Body of pancreas (tissue), 4 donors: ENCODE results near the gene PARS2.

ENCODE experiments used
- POLR2A ChIP-seq, 3 donors: fragments of 450-650 bp; IDR thresholded peaks; one replicate each; pipeline ENCODE4 v1.6.1; 2016; ENCODE audit warnings: antibody characterized with exemption in 3 of 3, mild to moderate bottlenecking in 2 of 3
- TF ChIP-seq, protein P1 (sequence below), 7 experiments: fragments of 450-650 bp in 4 of 7; fragments of 200-600 bp in 3 of 7; sonication (generic) in 3 of 7; IDR thresholded peaks; one replicate each; pipeline ENCODE4 v1.5.1; 2016 to 2019; ENCODE audit warnings: antibody characterized with exemption in 7 of 7

DNA sequence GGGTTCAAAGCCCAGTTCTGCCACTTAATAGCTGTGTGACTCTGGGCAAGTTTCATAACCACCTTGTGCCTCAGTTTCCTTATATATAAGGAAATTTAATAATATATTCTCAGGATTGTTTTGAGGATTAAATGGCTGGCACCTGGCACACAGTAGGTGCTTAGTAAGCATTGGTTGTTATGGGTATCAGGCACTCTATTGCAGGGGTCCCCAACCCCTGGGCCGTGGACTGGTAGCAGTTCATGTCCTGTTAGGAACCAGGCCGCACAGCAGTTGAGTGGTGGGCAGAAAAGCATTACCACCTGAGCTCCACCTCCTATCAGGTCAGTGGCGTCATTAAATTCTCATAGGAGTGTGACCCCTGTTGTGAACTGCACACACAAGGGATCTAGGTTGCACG, 18.5 kb downstream of the PARS2 start:
- TF ChIP-seq, protein P1, sequence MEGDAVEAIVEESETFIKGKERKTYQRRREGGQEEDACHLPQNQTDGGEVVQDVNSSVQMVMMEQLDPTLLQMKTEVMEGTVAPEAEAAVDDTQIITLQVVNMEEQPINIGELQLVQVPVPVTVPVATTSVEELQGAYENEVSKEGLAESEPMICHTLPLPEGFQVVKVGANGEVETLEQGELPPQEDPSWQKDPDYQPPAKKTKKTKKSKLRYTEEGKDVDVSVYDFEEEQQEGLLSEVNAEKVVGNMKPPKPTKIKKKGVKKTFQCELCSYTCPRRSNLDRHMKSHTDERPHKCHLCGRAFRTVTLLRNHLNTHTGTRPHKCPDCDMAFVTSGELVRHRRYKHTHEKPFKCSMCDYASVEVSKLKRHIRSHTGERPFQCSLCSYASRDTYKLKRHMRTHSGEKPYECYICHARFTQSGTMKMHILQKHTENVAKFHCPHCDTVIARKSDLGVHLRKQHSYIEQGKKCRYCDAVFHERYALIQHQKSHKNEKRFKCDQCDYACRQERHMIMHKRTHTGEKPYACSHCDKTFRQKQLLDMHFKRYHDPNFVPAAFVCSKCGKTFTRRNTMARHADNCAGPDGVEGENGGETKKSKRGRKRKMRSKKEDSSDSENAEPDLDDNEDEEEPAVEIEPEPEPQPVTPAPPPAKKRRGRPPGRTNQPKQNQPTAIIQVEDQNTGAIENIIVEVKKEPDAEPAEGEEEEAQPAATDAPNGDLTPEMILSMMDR (IDR thresholded peaks at IDR 0.05) = no peak
- TF ChIP-seq POLR2A (IDR thresholded peaks at IDR 0.05) = no peak
